Renal cortical epithelial cell (primary cell): ENCODE measurements around the gene EIF6. TPM values are rescaled to one million over a fixed set of nuclear protein-coding genes. Genes with fewer than 3 reads are reported as not detected.
A peak's percentile ranks its signal among the peaks of the same experiment; 100 is the strongest.
"Not testable (repeated sequence)": the region's sequence is repeated elsewhere in the genome, so short reads cannot be mapped to it uniquely, and the experiment has no call there.

Experiments
- DNase-seq: peaks from one replicate; pipeline ENCODE4 v3.0.0-alpha.2; 2011; ENCODE audit warnings: low read depth
- total RNA-seq: library from RNA; depleted of rRNA; stranded (reverse); fragments of >200 nt; gene quantifications from 2 replicates; pipeline ENCODE4 v1.2.3, GENCODE V29; 2014

Gene EIF6
- total RNA-seq, result 199 and 503 TPM in 2 replicates

DNA sequence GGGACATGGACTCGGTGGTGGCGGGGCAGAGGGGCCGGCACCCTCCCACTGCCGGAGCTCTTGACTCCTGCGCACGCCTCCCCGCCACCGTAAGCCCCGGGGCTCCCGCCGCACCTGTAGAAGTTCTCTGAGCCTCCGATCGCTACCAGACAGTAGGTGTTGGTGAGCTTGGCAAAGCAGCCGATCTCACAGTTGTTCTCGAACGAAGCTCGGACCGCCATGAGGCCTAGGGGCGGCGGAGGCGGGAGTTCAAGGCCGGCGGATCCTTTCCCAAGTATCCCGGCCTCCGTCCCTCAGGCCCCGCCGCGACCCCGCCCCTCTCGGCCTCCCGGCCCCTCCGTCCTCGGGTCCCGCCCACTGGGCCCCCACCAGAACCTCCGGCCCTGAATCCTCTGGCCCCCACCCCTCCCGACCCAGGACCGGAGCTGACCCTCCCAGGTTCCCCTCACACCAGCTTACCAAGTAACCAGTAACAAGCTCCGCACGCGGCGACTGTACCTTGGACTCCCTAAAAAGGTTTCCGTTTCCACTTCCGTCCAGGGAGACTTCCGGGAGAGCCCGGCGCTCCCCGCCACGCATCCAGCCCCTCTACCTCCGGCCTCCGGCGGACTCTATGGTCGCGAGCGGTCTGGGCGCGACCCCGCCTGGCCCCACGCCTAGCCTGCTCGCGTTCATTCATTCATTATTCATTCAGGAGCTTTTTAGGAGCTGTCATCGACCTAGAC lies at the start of gene EIF6:
Gene EIF6, minus strand, starts transcription at position 506 of the 725 bp plus-strand sequence. Its CDS starts 285 bp downstream, at position 221.
- peak; percentile 80 for DNase-seq

DNA sequence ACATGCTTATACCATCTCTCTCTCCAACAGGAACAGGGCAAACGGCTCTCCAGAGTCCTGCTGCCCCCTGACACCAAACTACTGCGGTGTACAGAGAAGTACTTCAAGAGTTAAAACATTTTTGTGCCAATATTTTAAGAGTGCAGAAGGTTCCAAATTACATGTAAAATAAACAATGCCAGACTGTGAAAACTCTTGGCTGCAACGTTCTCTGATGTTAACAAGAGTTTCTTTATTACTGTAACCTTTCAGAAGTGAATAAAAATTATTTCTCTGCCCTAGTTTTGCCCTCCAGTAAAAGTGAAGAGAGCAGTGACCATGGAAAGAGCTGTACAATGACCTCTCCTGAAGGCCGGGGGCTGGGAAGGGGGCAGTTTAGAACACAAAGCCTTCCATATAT lies 49.0 kb upstream of the EIF6 start:
- DNase-seq, result no peak

DNA sequence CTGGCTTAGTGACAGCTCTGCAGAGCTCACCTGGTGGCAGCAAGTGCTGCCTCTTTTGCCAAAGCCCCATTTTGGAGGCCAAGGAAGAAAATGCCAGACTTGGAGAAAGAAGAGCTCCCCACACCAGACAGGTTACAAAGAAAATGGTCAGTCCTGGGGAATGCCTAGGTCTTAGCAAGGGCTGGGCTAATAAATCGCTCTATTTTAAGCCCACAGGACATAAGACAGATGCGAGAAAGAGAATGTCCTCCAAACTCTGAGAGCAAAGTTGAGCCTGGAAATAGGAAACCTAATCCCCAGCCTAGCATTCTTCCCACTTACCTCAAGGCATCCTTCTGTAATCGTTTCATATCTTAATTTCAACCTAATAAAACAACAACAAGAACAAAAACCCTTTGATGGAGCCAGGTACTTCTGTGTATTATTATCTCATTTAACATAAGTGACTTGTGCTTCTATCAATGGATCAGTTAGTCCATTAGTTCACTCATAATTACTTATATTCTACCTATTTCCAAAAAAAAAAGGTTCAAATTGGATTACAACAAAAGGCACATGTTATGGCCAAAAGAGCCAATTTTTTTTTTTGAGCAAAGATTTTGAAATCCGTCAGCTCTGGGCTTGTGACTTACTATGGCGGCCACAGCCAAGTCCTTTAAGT lies 48.1 kb upstream of the EIF6 start:
- DNase-seq, result no peak

DNA sequence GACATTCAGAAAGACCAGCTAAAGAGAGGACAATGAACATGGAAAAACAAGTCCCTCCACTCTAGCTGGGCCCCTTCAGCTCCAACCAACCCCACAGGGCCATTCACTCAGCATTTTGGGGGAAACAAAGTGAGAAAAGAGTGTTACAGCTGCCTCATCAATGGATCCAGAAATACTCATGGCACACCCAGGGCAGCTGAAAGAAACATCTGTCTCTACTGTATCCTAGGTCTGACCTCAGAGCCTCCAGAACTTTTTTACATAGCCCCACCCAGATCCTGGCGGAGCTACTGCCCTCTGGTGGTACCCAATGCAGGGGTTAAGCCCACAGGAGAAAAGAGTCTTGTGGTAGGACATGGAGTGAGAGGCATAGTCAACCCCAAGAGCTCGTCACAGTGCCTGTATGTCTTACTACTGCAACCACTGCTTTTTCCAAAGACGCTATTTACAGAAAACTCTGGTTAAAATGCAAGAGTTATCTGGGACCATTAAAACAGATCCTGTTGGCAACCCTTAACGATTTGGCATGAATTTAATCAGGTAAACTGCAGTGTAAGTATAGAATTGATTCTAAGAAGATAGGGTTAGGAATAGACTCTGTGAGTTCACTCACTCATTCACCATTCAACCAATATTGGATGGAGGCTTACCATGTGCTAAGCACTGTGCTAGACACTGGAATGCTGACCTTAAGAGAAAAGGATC lies 45.0 kb upstream of the EIF6 start:
- peak; percentile 43 for DNase-seq

DNA sequence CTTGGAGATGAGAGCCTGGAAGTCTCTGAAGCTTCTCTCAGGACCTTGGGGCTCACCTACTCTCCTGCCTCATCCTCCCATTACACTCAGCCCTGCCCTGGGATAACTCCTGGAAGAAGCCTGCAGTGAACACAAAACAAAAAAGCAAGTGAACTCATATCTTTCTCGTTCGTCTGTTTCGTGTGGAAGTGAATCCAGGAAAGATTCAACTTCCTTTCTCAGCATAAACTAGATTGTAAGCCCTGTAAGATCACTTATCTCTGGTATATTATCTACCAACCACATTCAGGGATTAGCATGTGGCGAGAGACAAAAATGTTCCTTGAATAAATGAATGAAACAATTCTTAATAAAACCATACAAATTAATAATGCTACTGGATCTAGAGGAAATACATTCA lies 44.1 kb upstream of the EIF6 start:
- DNase-seq, result no peak

DNA sequence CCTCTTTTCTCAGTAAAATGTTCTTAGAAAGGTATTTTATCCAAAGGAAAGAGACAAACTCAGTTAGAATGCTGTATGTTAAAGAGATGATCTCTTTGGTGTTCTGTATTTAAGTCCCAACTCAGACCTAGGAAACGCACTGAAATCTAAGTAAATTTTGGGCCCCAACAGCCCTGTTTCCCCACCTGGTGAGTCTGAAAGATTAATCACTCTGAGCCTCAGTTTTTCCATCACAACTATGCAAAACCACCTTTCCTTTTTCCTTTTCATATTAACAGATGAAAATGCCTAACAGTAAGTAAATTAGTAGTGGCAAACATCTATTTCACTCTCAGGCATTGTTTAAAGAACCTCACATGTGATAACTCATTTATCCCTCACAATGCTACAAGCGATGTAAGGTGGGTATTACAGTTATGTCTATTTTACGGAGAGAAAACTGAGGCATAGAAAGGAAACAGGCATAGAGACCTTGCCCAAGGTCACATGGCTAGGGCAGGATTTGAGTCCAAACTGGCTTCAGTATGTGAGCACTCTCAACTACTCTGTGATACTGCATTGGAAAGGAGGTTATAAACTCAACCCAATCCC lies 43.6 kb upstream of the EIF6 start:
- no peak for DNase-seq

DNA sequence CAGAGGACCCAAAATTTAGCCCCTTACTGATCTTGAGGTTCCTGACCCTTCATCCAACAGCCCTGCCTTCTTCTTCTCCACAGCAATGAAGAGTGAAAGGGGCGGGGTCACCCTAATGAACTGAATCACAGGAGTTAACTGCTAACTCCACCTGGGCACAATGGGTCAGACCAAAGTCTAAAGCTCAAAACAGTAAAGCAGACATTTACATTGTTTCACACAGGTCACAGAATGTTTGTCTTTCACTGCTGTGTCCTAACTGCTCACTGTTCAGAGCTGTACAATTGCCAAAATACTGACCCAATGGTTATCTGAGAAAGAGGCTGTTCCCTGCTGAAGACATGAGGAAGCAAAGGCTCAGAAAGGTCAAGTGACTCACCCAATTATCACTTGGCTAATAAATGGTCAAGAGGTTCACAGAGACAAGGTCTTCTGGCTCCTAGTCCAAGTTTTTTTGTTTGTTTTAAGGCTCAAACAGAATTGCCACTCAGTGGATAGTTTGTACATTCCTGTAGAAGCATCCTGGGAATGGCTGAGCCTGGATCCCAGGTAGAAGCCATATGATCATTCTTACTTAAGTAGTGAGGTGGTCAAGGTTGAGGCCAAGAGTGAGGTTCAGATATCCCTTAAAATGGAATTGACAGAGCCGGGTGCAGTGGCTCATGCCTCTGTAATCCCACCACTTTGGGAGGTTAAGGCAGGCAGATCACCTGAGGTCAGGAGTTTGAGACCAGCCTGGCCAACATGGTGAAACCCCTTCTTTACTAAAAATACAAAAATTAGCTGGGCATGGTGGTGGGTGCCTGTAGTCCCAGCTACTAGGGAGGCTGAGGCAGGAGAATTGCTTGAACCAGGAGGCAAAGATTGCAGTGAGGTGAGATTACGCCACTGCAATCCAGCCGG lies 42.8 kb upstream of the EIF6 start:
- DNase-seq, result peak; percentile 87

DNA sequence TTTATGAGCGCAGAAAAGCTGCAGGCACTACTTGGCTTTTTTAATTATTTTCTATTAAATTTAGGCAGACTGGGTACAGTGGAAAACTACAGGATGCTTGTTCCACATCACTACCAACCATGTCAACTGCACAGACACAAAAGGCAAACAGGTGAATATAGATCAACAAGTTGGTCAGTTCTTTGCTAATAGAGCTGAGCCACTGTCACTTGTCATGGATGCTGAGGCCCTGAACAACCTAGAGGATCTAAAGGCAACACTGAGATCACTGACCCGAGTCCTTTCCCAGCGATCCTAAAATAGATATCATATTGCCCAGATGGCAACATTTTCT lies 42.1 kb upstream of the EIF6 start:
- no peak for DNase-seq

DNA sequence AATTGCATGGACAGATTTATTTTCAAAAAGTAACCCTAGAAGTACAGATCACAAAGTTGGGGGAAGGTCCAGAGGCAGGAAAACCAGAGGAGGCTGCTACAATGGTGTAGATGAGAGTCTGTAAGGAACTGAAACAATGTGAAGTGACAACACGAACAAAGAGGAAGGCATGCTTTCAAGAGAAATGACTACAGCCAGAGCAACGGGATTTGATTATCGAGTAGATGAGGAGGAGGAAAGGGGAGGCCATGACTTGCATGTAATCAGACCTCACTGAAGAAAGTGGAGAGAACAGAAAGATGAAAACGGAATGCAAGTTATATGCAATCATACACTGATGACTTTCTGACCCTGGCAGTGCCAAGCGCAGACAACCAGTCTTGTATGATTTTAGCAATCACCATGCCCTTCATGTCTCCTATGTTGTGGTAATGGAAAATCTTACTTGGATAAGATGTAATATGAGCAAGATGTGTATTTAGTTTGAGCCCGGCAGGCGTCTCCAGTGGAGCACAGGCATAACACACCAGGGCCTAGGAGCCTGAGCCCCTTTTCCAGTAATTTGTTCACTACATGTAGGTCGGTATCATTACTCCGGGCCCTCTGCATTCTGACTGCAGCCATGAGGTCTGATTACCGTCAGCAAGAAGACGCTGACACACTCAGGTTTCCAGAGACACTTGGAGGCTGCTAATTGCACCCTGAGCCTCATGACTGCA lies 41.6 kb upstream of the EIF6 start:
- DNase-seq, result no peak

DNA sequence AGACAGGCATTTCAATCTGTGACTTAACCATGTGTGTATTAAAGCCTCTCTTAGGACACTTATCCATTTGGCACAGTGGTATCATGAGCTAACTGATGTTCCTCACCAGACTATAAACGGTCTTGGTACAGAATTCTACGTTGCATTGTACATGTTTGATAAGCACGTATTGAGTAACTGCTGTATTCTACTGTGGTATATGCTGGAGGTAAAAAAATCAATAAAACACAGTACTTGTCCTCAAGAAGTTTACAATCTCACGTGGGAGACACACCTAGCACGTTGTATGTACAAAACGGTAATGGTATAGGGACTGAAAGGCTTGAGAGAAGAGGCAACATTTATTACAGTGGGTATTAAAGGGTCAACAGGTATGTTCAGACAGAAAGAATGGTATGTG lies 40.8 kb upstream of the EIF6 start:
- no peak for DNase-seq

DNA sequence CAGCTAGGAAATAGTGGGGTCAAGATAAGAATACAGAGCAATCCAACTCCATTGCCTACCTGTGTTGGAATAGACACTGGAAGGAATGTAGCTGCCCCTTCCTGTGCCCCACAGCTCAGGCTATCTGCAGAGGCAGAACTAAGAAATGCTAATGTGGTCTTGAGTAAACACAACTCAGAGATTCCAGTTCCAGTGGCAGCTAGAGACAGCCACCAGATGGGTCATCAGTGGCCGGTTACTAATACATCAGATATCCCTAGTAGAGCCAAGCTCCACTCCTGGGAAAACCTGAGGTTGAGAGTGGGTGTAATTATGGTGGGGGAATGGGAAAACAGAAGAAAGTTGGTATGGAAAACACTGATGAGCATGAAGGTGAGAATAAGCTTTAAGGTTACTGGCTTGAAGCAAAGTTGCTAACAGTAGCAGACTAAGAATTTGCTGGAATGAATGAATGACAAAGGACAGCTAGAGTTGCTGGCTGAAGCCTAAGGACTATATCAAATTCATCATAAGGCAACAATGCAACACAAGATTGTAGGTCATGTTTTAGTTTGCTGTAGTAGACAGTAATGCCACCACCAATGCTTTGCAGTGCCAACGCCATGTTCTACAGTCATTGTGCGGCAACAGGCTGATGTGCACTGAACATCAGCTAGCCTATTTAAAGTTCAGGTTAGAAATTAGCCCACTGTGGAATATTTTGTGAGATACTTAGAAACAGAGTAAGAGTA lies 36.0 kb upstream of the EIF6 start:
- DNase-seq, result peak; percentile 96

DNA sequence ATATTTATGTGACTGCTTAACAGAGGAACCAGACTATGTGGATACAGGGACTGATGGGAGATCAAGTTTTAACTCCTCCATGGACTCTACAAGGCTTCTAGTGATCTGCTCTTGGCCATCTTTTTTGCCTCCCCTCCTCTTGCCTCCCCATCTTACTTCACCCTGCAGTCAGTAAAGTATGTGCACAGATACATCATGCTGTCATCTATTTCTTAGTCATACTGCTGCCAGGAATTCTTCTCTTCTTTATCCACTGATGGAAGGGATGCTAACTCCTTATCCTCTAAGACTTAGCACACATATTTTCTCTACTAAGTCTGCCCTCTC lies 35.3 kb upstream of the EIF6 start:
- peak; percentile 78 for DNase-seq

DNA sequence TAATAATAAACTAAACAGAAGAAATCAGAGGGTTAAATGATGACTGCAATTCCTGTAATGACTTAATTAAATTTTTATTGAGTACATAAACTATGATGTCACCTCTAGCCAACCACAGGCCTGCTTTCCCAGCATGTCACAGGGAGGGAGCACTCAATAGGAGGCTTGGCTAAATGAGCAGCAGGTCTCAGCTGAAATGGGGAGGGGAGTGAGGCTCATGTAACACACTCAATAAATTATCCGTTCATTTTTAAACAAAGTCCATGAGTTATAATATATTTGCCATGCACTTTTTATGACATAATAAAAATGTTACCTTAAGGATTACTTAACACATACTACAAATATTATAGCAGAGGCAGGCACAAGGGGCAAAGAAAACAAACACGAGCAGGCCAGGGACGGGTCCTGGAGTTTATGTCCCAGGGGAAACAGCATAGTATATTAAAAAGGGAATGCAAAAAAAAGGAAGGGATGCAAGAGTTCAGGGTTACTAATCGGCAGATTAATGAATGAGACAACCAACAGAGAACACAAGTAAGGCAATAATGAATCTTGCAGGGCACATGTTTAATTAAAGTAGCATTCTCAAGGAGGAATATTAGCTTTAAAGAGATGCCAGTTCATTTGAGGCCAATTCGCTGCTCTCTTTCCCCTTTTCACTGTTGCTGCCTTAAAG lies 34.8 kb upstream of the EIF6 start:
- DNase-seq, result peak; percentile 74

DNA sequence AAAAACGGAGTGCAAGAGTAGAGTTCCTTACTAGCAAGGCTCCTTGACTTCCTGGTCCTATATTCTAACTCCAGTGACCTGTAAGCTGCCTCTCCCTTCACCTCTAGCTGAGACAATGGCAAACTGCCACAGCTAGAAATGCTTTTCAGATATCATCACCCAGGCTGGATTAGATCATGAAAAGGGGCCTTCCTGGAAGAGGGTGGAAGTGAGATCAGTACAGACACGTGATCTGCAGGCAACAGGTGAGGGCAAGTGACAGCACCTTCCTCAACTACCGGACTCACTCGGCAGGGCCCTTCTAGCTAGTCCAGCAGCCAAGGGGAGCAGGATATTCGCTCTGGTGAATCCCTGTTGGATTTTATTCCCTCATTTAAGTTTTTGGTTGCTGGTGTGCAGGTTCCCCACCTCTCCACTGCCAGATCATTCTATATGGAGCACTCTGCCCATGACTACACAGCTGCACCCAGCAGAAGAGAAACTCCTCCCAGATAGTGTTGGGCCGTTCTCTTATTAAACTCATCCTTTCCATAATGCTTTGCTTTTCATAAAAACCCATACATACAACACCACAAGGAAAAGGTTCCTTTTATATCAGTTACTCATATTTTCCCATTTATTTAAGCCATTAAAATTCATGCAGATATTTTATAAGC lies 34.1 kb upstream of the EIF6 start:
- peak; percentile 96 for DNase-seq

DNA sequence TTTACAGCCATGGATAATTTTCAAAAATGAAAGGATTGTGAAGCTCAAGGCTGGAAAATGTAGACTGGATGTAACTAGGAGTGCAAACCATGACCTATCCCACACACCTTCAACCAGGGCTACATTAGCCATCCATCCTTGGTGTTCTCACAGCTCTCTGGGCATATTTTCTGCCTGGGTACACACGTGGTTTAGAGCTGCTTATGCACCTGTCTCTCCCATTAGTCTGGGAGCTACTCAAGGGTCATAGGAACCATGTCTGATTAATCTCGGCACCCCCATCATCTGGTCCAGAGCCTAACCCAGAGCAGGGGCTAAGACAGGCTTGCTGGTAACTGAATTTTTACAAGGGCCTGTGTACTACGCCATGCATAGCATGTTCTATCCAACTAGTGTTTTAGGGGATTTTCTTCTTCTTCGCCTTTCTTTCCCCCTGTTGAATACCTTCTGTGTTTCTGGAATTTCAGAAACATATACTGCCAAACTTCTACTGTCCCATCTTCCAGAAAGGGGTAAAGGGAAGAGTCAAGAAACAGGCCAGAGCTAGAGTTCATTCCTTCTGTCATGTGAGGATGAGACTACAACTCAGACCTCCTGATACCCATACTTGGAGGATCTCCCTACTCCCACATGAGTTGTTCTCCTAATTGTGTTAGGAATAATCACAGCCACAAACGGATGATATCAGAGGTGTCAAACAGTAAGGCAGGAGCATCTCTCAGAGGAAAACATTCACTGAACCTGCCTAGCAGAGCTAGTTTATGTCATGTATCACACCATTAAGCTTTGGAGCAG lies 33.0 kb upstream of the EIF6 start:
- peak; percentile 43 for DNase-seq

DNA sequence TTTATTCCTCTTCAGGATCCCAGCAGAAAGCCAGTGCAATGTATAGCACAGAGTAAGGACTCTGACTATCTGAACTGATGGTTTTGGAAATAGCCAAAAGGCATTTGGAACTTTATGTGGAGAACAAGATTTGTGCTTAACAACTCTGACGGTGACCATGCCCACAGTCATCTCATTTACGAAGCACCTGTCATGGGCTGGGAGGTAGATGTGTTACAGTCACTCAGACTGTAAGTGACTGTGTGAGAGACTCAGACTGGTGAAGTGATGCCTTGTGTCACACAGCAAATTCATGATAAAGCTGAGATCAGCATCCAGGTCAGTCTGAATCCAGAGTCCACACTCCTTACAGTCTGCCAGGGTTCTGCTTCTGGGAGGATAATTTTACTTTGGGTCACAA lies 31.5 kb upstream of the EIF6 start:
- DNase-seq, result no peak

DNA sequence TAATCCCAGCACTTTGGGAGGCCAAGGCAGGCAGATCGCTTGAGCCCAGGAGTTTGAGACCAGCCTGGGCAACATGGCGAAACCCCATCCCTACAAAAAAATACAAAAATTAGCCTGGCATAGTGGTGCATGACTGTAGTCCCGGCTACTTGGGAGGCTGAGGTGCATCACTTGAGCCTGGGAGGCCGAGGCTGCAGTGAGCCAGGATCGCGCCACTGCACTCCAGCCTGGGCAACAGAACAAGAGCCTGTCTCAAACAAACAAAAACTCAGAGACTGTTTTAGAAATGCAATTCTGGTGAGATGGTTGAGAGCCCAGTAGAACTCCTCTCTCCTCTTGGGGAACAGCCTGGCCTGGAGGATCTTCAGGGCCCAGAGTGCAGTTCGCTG lies 31.1 kb upstream of the EIF6 start:
- not testable (repeated sequence) for DNase-seq

DNA sequence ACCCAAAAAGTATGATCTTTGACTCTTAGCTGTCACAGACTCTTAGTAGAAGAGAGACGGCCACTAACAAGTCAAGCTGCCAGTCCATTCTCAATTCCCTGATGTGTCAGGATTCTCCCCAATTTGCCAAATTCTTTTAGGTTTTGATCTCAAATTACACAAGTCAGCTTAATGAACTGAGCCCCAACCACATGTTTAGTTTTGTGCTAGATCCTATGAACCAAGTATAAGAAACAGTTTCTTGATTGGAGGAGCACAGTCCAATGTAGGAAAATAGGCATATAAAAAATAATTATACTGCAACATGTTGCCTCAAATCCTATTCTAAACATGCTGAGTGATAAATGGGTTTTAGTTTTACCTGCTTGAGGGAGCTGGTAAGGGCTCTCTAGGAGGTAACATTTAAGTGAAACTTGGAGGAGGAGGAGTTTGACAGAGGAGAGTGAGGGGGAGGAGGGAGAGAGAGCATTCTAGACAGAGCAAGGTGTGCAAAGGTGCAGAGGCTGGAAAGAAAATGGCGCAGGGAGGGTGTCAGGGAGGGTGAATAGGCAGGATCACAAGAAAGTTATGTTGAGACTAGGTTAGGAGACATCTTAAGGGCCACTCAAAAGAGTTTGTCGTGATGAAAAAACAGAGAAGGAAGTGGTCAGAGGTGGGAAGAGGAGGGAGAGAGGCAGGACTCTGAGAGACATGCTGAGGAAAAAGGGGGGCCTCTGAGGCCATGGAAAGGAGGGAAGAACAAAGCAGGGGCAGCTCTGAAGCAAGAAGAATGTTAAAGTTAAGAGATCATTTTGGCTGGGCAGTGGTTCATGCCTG lies 30.5 kb upstream of the EIF6 start:
- no peak for DNase-seq
